ENCODE measurements around the gene FAM174B. TPM values are rescaled to one million over a fixed set of nuclear protein-coding genes. Genes with fewer than 3 reads are reported as not detected.

FAM174B gene
- total and polyA plus RNA-seq, 10 of the 15 experiments (the other 5 are each of a cell fraction or from before 2014, with no cell fraction given): 0.71 to 15.9 (median 4.2) TPM

- Histone ChIP-seq H3K9ac (ENCODE audit: control insufficient read depth, insufficient read depth, low read length) (no peak overlapping the region), H4K20me1 (ENCODE audit: control insufficient read depth, insufficient read depth) (no peaks in the 10 kb centered on the region), H2AFZ (ENCODE audit: control insufficient read depth, low read depth, low read length) (no peak overlapping the region), H3K27me3 (replicated peaks in 1 of 2; ENCODE audit: control insufficient read depth in 2 of 2, insufficient read depth in 2 of 2, low read length in 1 of 2) (peaks cover 0 to 1% of the 10 kb centered on the region in 2 experiments; a peak in 2 of 4 replicates), H3K4me1 (ENCODE audit: control insufficient read depth, insufficient read depth, low read length) (no peaks in the 10 kb centered on the region), H3K4me3 (no peak overlapping the region), H3K36me3 (ENCODE audit: control insufficient read depth in 2 of 2, insufficient read depth in 2 of 2, low read length in 1 of 2) (no peaks in the 10 kb centered on the region), H3K4me2 (ENCODE audit: control insufficient read depth, insufficient read depth) (no peak overlapping the region), H3K9me3 (replicated peaks; ENCODE audit: control insufficient read depth, insufficient read depth, low read length) (no peaks in the 10 kb centered on the region; the same call in 2 of the 3 replicates), H3K27ac (ENCODE audit: control insufficient read depth, insufficient read depth) (no peak overlapping the region), H3K79me2 (ENCODE audit: control insufficient read depth, insufficient read depth, low read length) (no peaks in the 10 kb centered on the region)
- RAD21 ChIA-PET (ENCODE audit: unreplicated experiment): no interaction called here
- in situ Hi-C loops (cut with MboI): no loop called here
- DNase-seq (ENCODE audit: low read depth, low spot score): no peak
- POLR2A ChIA-PET: no interaction called here
- TF ChIP-seq NFIC (IDR thresholded peaks at IDR 0.05; ENCODE audit: low read depth, low read length) (no peak), SRF (IDR thresholded peaks at IDR 0.05; ENCODE audit: low read depth in 2 of 2, low read length in 2 of 2) (no peak), HDGF (IDR thresholded peaks at IDR 0.05) (no peak), SMARCA5 (IDR thresholded peaks at IDR 0.05) (no peak), KDM1A (IDR thresholded peaks at IDR 0.05; ENCODE audit: borderline replicate concordance) (no peak), GABPA (IDR thresholded peaks at IDR 0.05; ENCODE audit: low read depth) (no peak), EZH2 (IDR thresholded peaks at IDR 0.05; ENCODE audit: borderline replicate concordance, control insufficient read depth, low read depth, low read length) (no peak), ZBTB40 (IDR thresholded peaks at IDR 0.05; ENCODE audit: borderline replicate concordance) (no peak), BMI1 (IDR thresholded peaks at IDR 0.05; ENCODE audit: borderline replicate concordance) (no peak), STAT1 (conservative IDR thresholded peaks at IDR 0.05) (no peak), MYC (IDR thresholded peaks at IDR 0.05; ENCODE audit: insufficient read depth, insufficient read length, insufficient replicate concordance, low read length, severe bottlenecking) (no peak), NFYA (IDR thresholded peaks at IDR 0.05; ENCODE audit: borderline replicate concordance, low read depth, low read length) (no peak), POLR2A (IDR thresholded peaks at IDR 0.05; ENCODE audit: low read depth, low read length) (no peak), TCF7 (IDR thresholded peaks at IDR 0.05; ENCODE audit: borderline replicate concordance) (no peak), HCFC1 (IDR thresholded peaks at IDR 0.05; ENCODE audit: low read length) (no peak), RAD51 (IDR thresholded peaks at IDR 0.05) (no peak), CREM (IDR thresholded peaks at IDR 0.05; ENCODE audit: low read depth) (no peak)
- ATAC-seq: no peak
- SMC1A ChIA-PET (ENCODE audit: uncharacterized antibody, unreplicated experiment): no interaction called here
- 15% methylated on average over 12 of the region's 12 CpGs for WGBS (ENCODE audit: insufficient coverage, insufficient replicate concordance, low lambda C conversion rate, missing lambda C conversion rate)
- intact Hi-C loops (cut with micrococcal nuclease; ENCODE audit: unreplicated experiment): no loop called here
- no TSS peak for BruUV-seq (replicated peaks)
- FAIRE-seq: no peak
- CTCF ChIA-PET: no interaction called here
Measured at GRCh38 chr15:92578096-92578835, 77.3 kb downstream of the FAM174B start.
